Panc1 (cell line): ENCODE measurements around the gene PER2. TPM values are rescaled to one million over a fixed set of nuclear protein-coding genes. Genes with fewer than 3 reads are reported as not detected.

ENCODE experiments used
- ATAC-seq: fragments of 200-7000 bp; cut with Tn5 transposase; 2 replicates; pipeline ENCODE4 v1.9.1; 2020; ENCODE audit warnings: mild to moderate bottlenecking, moderate library complexity
- BruUV-seq: library from RNA; stranded (reverse); fragments of 400-500 nt; replicated peaks from 2 replicates; lab custom pipeline; 2021; lab: Mats Ljungman, UMichigan
- CTCF ChIA-PET: fragments of 300-600 bp; sonication (Branson Sonifier 250); formaldehyde crosslinking; loops from one replicate; lab custom pipeline; 2022; ENCODE audit warnings: antibody characterized with exemption; lab: Charles Lee
- POLR2A ChIA-PET: fragments of 300-600 bp; sonication (Branson Sonifier 250); formaldehyde crosslinking; loops from one replicate; lab custom pipeline; 2022; ENCODE audit warnings: antibody characterized with exemption; lab: Charles Lee
- DNase-seq: peaks from one replicate; pipeline ENCODE4 v3.0.0-alpha.2; 2010; ENCODE audit warnings: low read depth, low spot score
- H3K27ac ChIP-seq: 2 replicates; pipeline ENCODE4 v1.5.1; 2011; ENCODE audit warnings: mild to moderate bottlenecking, low read length, inconsistent platforms
- H3K27me3 ChIP-seq: fragments of 200-500 bp; sonication (Bioruptor generic); 2 replicates; pipeline ENCODE4 v1.6.0; 2014; ENCODE audit warnings: low read length, inconsistent platforms; ENCODE audit not compliant: control insufficient read depth, insufficient read depth
- H3K36me3 ChIP-seq: fragments of 200-500 bp; sonication (Bioruptor generic); 2 replicates; pipeline ENCODE4 v1.5.1; 2014; ENCODE audit warnings: inconsistent platforms, mild to moderate bottlenecking, low read length, moderate library complexity; ENCODE audit not compliant: control insufficient read depth, insufficient read depth
- H3K4me1 ChIP-seq: 2 replicates; pipeline ENCODE4 v1.5.1; 2011; ENCODE audit warnings: inconsistent platforms, mild to moderate bottlenecking, low read length, moderate library complexity; ENCODE audit not compliant: control insufficient read depth, insufficient read depth
- H3K4me3 ChIP-seq, 2 experiments: 2 replicates each; pipeline ENCODE4 v1.5.1; 2011 to 2012; ENCODE audit warnings: low read depth in 2 of 2, low read length in 2 of 2, mild to moderate bottlenecking in 2 of 2, inconsistent platforms in 1 of 2, moderate library complexity in 1 of 2
- H3K9me3 ChIP-seq: fragments of 200-500 bp; sonication (Bioruptor generic); 2 replicates; pipeline ENCODE4 v1.5.1; 2014; ENCODE audit warnings: low read depth, mild to moderate bottlenecking, inconsistent platforms, low read length, moderate library complexity; ENCODE audit not compliant: control insufficient read depth, insufficient read depth
- POLR2AphosphoS5 ChIP-seq: IDR thresholded peaks from 2 replicates; pipeline ENCODE4 v1.6.1; 2012; ENCODE audit warnings: mild to moderate bottlenecking, low read depth, low read length, moderate library complexity
- SIN3A ChIP-seq: IDR thresholded peaks from 2 replicates; pipeline ENCODE4 v1.6.1; 2012; ENCODE audit warnings: low read depth, mild to moderate bottlenecking, low read length, moderate library complexity, borderline replicate concordance; ENCODE audit not compliant: insufficient read depth
- TCF7L2 ChIP-seq: IDR thresholded peaks from 2 replicates; pipeline ENCODE4 v1.6.1; 2011; ENCODE audit warnings: mild to moderate bottlenecking, low read depth, low read length, inconsistent platforms
- in situ Hi-C: cut with HindIII; loops from 2 replicates; pipeline ENCODE4 v1.10.0; 2016; ENCODE audit warnings: low sequenced_read_pairs, low pct_unique_long_range_greater_than_20kb
- intact Hi-C: fragments of 100-400 bp; cut with micrococcal nuclease; formaldehyde crosslinking; loops from one replicate; pipeline ENCODE4 v1.10.0; 2022; ENCODE audit not compliant: unreplicated experiment
- total RNA-seq: library from RNA; stranded (reverse); gene quantifications from one replicate; pipeline ENCODE4 v1.2.1, GENCODE V29; 2021; ENCODE audit not compliant: unreplicated experiment
- TF ChIP-seq, protein P1 (sequence below): fragments of 450-650 bp; IDR thresholded peaks from 2 replicates; pipeline ENCODE4 v1.5.1; 2017; ENCODE audit warnings: mild to moderate bottlenecking
- TF ChIP-seq, protein P2 (sequence below), 2 experiments: IDR thresholded peaks; 2 replicates each; pipeline ENCODE4 v1.6.1; 2011 to 2012; ENCODE audit warnings: low read depth in 2 of 2, control low read depth in 1 of 2, low read length in 1 of 2, mild to moderate bottlenecking in 1 of 2, moderate library complexity in 1 of 2; ENCODE audit not compliant: insufficient read depth in 1 of 2

PER2 gene
- total RNA-seq, 1 experiment from 2014 or later: 9.9 TPM

DNA sequence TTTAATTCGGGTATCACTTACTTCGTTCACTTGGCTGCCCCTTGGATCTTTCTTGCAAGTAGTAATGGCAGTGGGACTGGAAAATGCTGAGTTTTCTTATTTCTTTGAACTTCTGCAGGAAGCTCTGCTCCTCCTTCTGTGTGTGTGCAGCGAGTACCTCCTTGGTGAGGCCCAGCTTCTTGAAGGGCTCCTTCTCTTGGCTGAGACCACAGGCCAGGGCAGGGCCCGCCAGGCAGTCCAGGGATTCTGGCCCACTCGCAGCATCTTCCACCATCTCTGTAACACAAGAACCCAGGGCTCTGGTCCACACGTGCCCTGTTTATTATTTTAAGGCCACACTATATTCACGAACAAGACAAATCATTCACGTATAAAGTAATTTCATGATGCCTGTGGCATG is 32.8 kb downstream of the PER2 start:
- POLR2A ChIA-PET: no interaction called here
- CTCF ChIA-PET: no interaction called here
- no peaks in the 10 kb centered on the region for H3K36me3 ChIP-seq
- ATAC-seq (no peak), DNase-seq (no peak)
- no peaks in the 10 kb centered on the region for H3K27me3 ChIP-seq
- no peaks in the 10 kb centered on the region for H3K9me3 ChIP-seq
- no TSS peak for BruUV-seq
- no peaks in the 10 kb centered on the region for H3K4me1 ChIP-seq
- TF ChIP-seq SIN3A (no peak), TCF7L2 (no peak), POLR2AphosphoS5 (no peak)
- TF ChIP-seq, protein P1, sequence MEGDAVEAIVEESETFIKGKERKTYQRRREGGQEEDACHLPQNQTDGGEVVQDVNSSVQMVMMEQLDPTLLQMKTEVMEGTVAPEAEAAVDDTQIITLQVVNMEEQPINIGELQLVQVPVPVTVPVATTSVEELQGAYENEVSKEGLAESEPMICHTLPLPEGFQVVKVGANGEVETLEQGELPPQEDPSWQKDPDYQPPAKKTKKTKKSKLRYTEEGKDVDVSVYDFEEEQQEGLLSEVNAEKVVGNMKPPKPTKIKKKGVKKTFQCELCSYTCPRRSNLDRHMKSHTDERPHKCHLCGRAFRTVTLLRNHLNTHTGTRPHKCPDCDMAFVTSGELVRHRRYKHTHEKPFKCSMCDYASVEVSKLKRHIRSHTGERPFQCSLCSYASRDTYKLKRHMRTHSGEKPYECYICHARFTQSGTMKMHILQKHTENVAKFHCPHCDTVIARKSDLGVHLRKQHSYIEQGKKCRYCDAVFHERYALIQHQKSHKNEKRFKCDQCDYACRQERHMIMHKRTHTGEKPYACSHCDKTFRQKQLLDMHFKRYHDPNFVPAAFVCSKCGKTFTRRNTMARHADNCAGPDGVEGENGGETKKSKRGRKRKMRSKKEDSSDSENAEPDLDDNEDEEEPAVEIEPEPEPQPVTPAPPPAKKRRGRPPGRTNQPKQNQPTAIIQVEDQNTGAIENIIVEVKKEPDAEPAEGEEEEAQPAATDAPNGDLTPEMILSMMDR: no peak
- TF ChIP-seq, protein P2, sequence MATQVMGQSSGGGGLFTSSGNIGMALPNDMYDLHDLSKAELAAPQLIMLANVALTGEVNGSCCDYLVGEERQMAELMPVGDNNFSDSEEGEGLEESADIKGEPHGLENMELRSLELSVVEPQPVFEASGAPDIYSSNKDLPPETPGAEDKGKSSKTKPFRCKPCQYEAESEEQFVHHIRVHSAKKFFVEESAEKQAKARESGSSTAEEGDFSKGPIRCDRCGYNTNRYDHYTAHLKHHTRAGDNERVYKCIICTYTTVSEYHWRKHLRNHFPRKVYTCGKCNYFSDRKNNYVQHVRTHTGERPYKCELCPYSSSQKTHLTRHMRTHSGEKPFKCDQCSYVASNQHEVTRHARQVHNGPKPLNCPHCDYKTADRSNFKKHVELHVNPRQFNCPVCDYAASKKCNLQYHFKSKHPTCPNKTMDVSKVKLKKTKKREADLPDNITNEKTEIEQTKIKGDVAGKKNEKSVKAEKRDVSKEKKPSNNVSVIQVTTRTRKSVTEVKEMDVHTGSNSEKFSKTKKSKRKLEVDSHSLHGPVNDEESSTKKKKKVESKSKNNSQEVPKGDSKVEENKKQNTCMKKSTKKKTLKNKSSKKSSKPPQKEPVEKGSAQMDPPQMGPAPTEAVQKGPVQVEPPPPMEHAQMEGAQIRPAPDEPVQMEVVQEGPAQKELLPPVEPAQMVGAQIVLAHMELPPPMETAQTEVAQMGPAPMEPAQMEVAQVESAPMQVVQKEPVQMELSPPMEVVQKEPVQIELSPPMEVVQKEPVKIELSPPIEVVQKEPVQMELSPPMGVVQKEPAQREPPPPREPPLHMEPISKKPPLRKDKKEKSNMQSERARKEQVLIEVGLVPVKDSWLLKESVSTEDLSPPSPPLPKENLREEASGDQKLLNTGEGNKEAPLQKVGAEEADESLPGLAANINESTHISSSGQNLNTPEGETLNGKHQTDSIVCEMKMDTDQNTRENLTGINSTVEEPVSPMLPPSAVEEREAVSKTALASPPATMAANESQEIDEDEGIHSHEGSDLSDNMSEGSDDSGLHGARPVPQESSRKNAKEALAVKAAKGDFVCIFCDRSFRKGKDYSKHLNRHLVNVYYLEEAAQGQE (IDR thresholded peaks at IDR 0.05; ENCODE audit: insufficient read depth in 1 of 2, low read depth in 2 of 2, low read length in 1 of 2): no peak
- intact Hi-C loops (no loop called here), in situ Hi-C loops (no loop called here)
- H3K27ac ChIP-seq: no peak overlapping the region
- H3K4me3 ChIP-seq: no peak overlapping the region

DNA sequence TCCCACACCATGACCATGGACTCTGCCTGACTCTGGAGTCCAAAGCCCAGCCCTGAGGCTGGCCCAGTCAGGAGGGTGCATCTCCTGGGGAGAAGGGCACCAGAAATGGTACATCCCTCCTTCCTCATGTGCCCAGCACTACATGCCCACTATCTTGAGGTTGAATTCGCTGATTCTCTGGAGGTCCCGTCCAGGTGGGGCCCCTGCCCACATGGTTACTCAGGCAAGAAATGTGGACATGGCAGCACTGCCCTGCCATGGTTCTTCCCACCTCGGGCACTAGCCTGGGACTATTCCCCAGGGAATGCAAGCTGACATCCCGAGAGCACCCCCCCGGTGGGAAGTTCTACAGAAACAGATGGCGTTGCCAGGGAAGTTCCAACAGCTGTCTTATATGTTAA is 33.3 kb downstream of the PER2 start:
- no peaks in the 10 kb centered on the region for H3K36me3 ChIP-seq
- ChIA-PET CTCF (no interaction called here), POLR2A (no interaction called here)
- ATAC-seq (no peak), DNase-seq (no peak)
- BruUV-seq: no TSS peak
- TF ChIP-seq, protein P1: no peak
- TF ChIP-seq TCF7L2 (no peak), SIN3A (no peak), POLR2AphosphoS5 (no peak)
- TF ChIP-seq, protein P2 (IDR thresholded peaks at IDR 0.05; ENCODE audit: insufficient read depth in 1 of 2, low read depth in 2 of 2, low read length in 1 of 2): no peak
- in situ Hi-C loops: no loop called here
- H3K4me3 ChIP-seq: no peak overlapping the region
- no peaks in the 10 kb centered on the region for H3K9me3 ChIP-seq
- H3K27me3 ChIP-seq: no peaks in the 10 kb centered on the region
- intact Hi-C loops: no loop called here
- no peak overlapping the region for H3K27ac ChIP-seq
- no peaks in the 10 kb centered on the region for H3K4me1 ChIP-seq
